Psoas muscle (tissue), 8 donors: ENCODE measurements around the gene TMEM60. TPM values are rescaled to one million over a fixed set of nuclear protein-coding genes. Genes with fewer than 3 reads are reported as not detected.

ENCODE experiments used
- ATAC-seq, 4 donors: fragments of 200-7000 bp; cut with Tn5 transposase; one replicate each; pipeline ENCODE4 v1.9.1; 2020; ENCODE audit warnings: moderate library complexity in 3 of 4, mild to moderate bottlenecking in 2 of 4
- DNase-seq, 2 donors: peaks; one replicate each; pipeline ENCODE4 v3.0.0-alpha.2; 2020
- H3K27ac ChIP-seq: fragments of 200-600 bp; one replicate; pipeline ENCODE4 v1.8.0; 2022
- H3K27me3 ChIP-seq, 3 donors: fragments of 200-600 bp in 1 of 3; one replicate each; pipeline versions ENCODE4 v1.6.1 to v1.8.0; 2013 to 2022; ENCODE audit warnings: low read length in 2 of 3, mild to moderate bottlenecking in 2 of 3, moderate library complexity in 1 of 3; ENCODE audit not compliant: insufficient read depth in 3 of 3
- H3K36me3 ChIP-seq, 2 donors: fragments of 200-600 bp in 1 of 2; one replicate each; pipeline versions ENCODE4 v1.6.1 to v1.8.0; 2013 to 2022; ENCODE audit warnings: low read depth in 1 of 2, mild to moderate bottlenecking in 1 of 2, moderate library complexity in 1 of 2; ENCODE audit not compliant: insufficient read depth in 1 of 2
- H3K4me1 ChIP-seq: fragments of 200-600 bp; one replicate; pipeline ENCODE4 v1.8.0; 2022
- H3K4me3 ChIP-seq: fragments of 200-600 bp; one replicate; pipeline ENCODE4 v1.8.0; 2022; ENCODE audit warnings: mild to moderate bottlenecking
- H3K9me3 ChIP-seq: fragments of 200-600 bp; one replicate; pipeline ENCODE4 v1.8.0; 2022
- CTCF ChIP-seq: fragments of 200-600 bp; IDR thresholded peaks from one replicate; pipeline ENCODE4 v1.8.0; 2022; ENCODE audit warnings: antibody characterized with exemption
- WGBS, 3 donors: extraction: QIAGEN DNeasy Blood & Tissue Kit; methylation state at CpG; one replicate each; pipeline versions ENCODE4 v1.1.6 to v1.1.7; 2013; 5-methylcytosine and 5-hydroxymethylcytosine counted together
- intact Hi-C, 2 donors: fragments of 100-400 bp; cut with DNase I; formaldehyde crosslinking; loops; one replicate each; pipeline versions ENCODE4 v1.11.0 to v1.14.2; 2022
- polyA plus RNA-seq, 3 donors: library from polyadenylated mRNA; stranded (reverse); fragments of 200-250 nt; gene quantifications; one replicate each; pipeline ENCODE4 v1.2.3, GENCODE V29; 2013
- total RNA-seq, 4 donors: library from RNA; stranded (reverse); fragmentation: NEBNext Ultra II Directional in 2 of 4; extraction: Animal tissue kit (Norgen Biotek cat#: 25700) in 2 of 4; gene quantifications; one replicate each; pipeline versions ENCODE4 v1.2.1 to v1.2.4, GENCODE V29; 2021 to 2023
- donor health status: healthy with polysubstance abuse.
- donor health status: DM: no; HTN: no; CAD: no; lungs with moderate emphysema.
- donor health status: Bipolar disorder and iron deficiency.
- donor health status: healthy.
- donor health status: DM: yes; HTN: yes; CAD: no.
- donor health status: DM: no; HTN: no; CAD: no.
- donor health status: DM: no; HTN: no; CAD: no.
- donor health status: DM: yes; HTN: yes; CAD: no.

TMEM60 gene
- total and polyA plus RNA-seq, 7 donors, result 7.7 to 39.3 (median 13.8) TPM

DNA sequence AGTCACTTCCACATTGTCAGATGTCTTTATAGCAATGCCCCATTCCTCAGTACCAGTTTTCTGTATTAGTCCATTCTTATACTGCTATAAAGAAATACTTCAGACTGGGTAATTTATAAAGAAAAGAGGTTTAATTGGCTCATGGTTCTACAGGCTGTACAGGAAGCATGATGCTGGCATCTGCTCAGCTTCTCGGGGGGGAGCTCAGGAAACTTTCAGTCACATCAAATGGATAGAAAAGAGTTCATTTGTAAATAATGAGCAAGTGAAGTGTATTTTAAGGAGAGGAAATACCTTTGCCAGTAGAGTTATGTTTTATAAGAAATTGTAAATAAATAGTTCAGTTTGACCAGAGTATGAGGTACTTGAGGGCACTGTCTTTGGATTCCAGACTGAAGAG, 50.5 kb downstream of the TMEM60 start:
- peaks cover 14% of the 10 kb centered on the region for H3K4me1 ChIP-seq
- no peak for ATAC-seq
- no peaks in the 10 kb centered on the region for H3K27me3 ChIP-seq
- H3K4me3 ChIP-seq, result no peak overlapping the region
- peaks cover 0 to 8% of the 10 kb centered on the region in 2 donors for H3K36me3 ChIP-seq
- peak overlapping the region; percentile 23 for H3K27ac ChIP-seq
- intact Hi-C loops, result no loop called here
- whole genome bisulfite sequencing, 3 donors, result 66 to 82% (median 76%) methylated on average over 1 of the region's 1 CpG
- no peaks in the 10 kb centered on the region for H3K9me3 ChIP-seq
- no peak for TF ChIP-seq CTCF
- DNase-seq, result no peak

GRCh38 chr7:77747178-77747577, 51.1 kb downstream of the TMEM60 start:
- no peaks in the 10 kb centered on the region for H3K27me3 ChIP-seq
- 83 to 90% (median 88%) methylated on average over 2 of the region's 2 CpGs for WGBS, 3 donors
- no peak for ATAC-seq
- H3K27ac ChIP-seq, result no peak overlapping the region
- H3K9me3 ChIP-seq, result no peaks in the 10 kb centered on the region
- peaks cover 9% of the 10 kb centered on the region for H3K4me1 ChIP-seq
- no peak for DNase-seq
- peaks cover 0 to 8% of the 10 kb centered on the region in 2 donors for H3K36me3 ChIP-seq
- TF ChIP-seq CTCF, result no peak
- intact Hi-C loops, result no loop called here
- no peak overlapping the region for H3K4me3 ChIP-seq

GRCh38 chr7:77746824-77747165, 51.4 kb downstream of the TMEM60 start:
- 93 to 100% (median 96%) methylated on average over 2 of the region's 2 CpGs for WGBS, 3 donors
- Histone ChIP-seq H3K27ac (no peak overlapping the region), H3K9me3 (no peaks in the 10 kb centered on the region), H3K27me3 (no peaks in the 10 kb centered on the region), H3K4me3 (no peak overlapping the region), H3K4me1 (peaks cover 5% of the 10 kb centered on the region), H3K36me3 (peaks cover 0 to 8% of the 10 kb centered on the region in 2 donors)
- DNase-seq, result no peak
- no peak for ATAC-seq
- intact Hi-C loops, result no loop called here
- TF ChIP-seq CTCF, result no peak

- intact Hi-C loops, result no loop called here
- Histone ChIP-seq H3K4me1 (peaks cover under 1% of the 10 kb centered on the region), H3K36me3 (peaks cover 0 to 8% of the 10 kb centered on the region in 2 donors), H3K4me3 (no peak overlapping the region), H3K9me3 (no peaks in the 10 kb centered on the region), H3K27ac (no peak overlapping the region), H3K27me3 (no peaks in the 10 kb centered on the region)
- DNase-seq (no peak), ATAC-seq (no peak)
- TF ChIP-seq CTCF, result no peak
- WGBS, 3 donors, result 80 to 90% (median 84%) methylated on average over 6 of the region's 6 CpGs
Measured at GRCh38 chr7:77746164-77746823, 51.9 kb downstream of the TMEM60 start.

GRCh38 chr7:77745746-77746145, 52.5 kb downstream of the TMEM60 start:
- 75 to 88% (median 76%) methylated on average over 4 of the region's 4 CpGs for WGBS, 3 donors
- Histone ChIP-seq H3K9me3 (no peaks in the 10 kb centered on the region), H3K36me3 (peaks cover 0 to 8% of the 10 kb centered on the region in 2 donors), H3K4me1 (no peaks in the 10 kb centered on the region), H3K27me3 (no peaks in the 10 kb centered on the region), H3K4me3 (no peak overlapping the region), H3K27ac (no peak overlapping the region)
- TF ChIP-seq CTCF, result no peak
- no peak for ATAC-seq
- DNase-seq, result no peak
- intact Hi-C loops, result no loop called here
